Hepatocyte (in vitro differentiated cells): ENCODE measurements around the gene KLHL26. TPM values are rescaled to one million over a fixed set of nuclear protein-coding genes. Genes with fewer than 3 reads are reported as not detected.

ENCODE experiments used
- DNase-seq: peaks from one replicate; pipeline ENCODE4 v3.0.0-alpha.2; 2016; ENCODE audit warnings: low spot score
- H2AFZ ChIP-seq: fragments of 200-600 bp; sonication (generic); 2 replicates; pipeline ENCODE4 v1.6.0; 2016; ENCODE audit warnings: antibody characterized with exemption, mild to moderate bottlenecking
- H3K27ac ChIP-seq: fragments of 200-600 bp; sonication (generic); 2 replicates; pipeline ENCODE4 v1.5.1; 2016; ENCODE audit warnings: mild to moderate bottlenecking
- H3K27me3 ChIP-seq: fragments of 200-600 bp; sonication (generic); 2 replicates; pipeline ENCODE4 v1.6.1; 2016
- H3K36me3 ChIP-seq: fragments of 200-600 bp; sonication (generic); replicated peaks from 2 replicates; pipeline ENCODE4 v1.5.1; 2016; ENCODE audit warnings: low read depth; ENCODE audit not compliant: insufficient read depth
- H3K4me1 ChIP-seq: fragments of 200-600 bp; sonication (generic); 2 replicates; pipeline ENCODE4 v1.5.1; 2016; ENCODE audit warnings: mild to moderate bottlenecking, moderate library complexity; ENCODE audit not compliant: insufficient read depth
- H3K4me2 ChIP-seq: fragments of 200-600 bp; sonication (generic); 2 replicates; pipeline ENCODE4 v1.6.0; 2016
- H3K4me3 ChIP-seq: fragments of 200-600 bp; sonication (generic); 2 replicates; pipeline ENCODE4 v1.5.1; 2016; ENCODE audit warnings: mild to moderate bottlenecking
- H3K79me2 ChIP-seq: fragments of 200-600 bp; sonication (generic); 2 replicates; pipeline ENCODE4 v1.6.0; 2017; ENCODE audit warnings: mild to moderate bottlenecking
- H3K9me2 ChIP-seq: fragments of 200-600 bp; sonication (generic); replicated peaks from 2 replicates; pipeline ENCODE4 v1.6.0; 2017; ENCODE audit warnings: mild to moderate bottlenecking; ENCODE audit not compliant: insufficient read depth
- H3K9me3 ChIP-seq: fragments of 200-600 bp; sonication (generic); 2 replicates; pipeline ENCODE4 v1.5.1; 2016; ENCODE audit warnings: low read depth, mild to moderate bottlenecking
- H4K20me1 ChIP-seq: fragments of 200-600 bp; sonication (generic); 2 replicates; pipeline ENCODE4 v1.6.0; 2016; ENCODE audit warnings: mild to moderate bottlenecking; ENCODE audit not compliant: insufficient read depth, poor library complexity, severe bottlenecking
- CTCF ChIP-seq: fragments of 200-600 bp; sonication (generic); IDR thresholded peaks from 2 replicates; pipeline ENCODE4 v1.5.1; 2016; ENCODE audit warnings: antibody characterized with exemption, mild to moderate bottlenecking; ENCODE audit not compliant: poor library complexity
- EZH2 ChIP-seq: fragments of 200-600 bp; sonication (generic); IDR thresholded peaks from 2 replicates; pipeline ENCODE4 v1.6.1; 2016; ENCODE audit warnings: antibody characterized with exemption, mild to moderate bottlenecking, borderline replicate concordance
- EZH2phosphoT487 ChIP-seq: fragments of 200-600 bp; sonication (generic); IDR thresholded peaks from one replicate; pipeline ENCODE4 v1.6.1; 2018; ENCODE audit warnings: antibody characterized with exemption, mild to moderate bottlenecking, low read depth, moderate library complexity; ENCODE audit not compliant: unreplicated experiment, severe bottlenecking
- WGBS: methylation state at CpG from one replicate; pipeline ENCODE4 v1.1.6; 2016; ENCODE audit warnings: low lambda C conversion rate; ENCODE audit errors: missing lambda C conversion rate; 5-methylcytosine and 5-hydroxymethylcytosine counted together
- polyA plus RNA-seq: library from polyadenylated mRNA; unstranded; fragments of >200 nt; fragmentation: Nextera tagmentation; extraction: Ambion mirVana; gene quantifications from 2 replicates; pipeline ENCODE4 v1.2.1, GENCODE V29; 2016
- total RNA-seq: library from RNA; depleted of rRNA; stranded (reverse); fragments of >200 nt; gene quantifications from 2 replicates; pipeline ENCODE4 v1.2.3, GENCODE V29; 2014

KLHL26 gene
- total and polyA plus RNA-seq, 2 experiments from 2014 or later, result 5.0 to 7.6 TPM

- no peak for DNase-seq
- Histone ChIP-seq H4K20me1 (no peaks in the 10 kb centered on the region), H3K79me2 (no peaks in the 10 kb centered on the region), H3K4me2 (no peak overlapping the region), H3K4me3 (no peak overlapping the region), H3K4me1 (no peaks in the 10 kb centered on the region), H2AFZ (no peak overlapping the region), H3K27me3 (peaks cover 1% of the 10 kb centered on the region), H3K9me2 (no peaks in the 10 kb centered on the region), H3K9me3 (no peaks in the 10 kb centered on the region), H3K36me3 (no peaks in the 10 kb centered on the region), H3K27ac (no peak overlapping the region)
- WGBS, result 80% methylated on average over 7 of the region's 7 CpGs
- TF ChIP-seq EZH2 (no peak), CTCF (no peak)
Observed at GRCh38 chr19:18620902-18621301, 15.9 kb upstream of the KLHL26 start.

DNA sequence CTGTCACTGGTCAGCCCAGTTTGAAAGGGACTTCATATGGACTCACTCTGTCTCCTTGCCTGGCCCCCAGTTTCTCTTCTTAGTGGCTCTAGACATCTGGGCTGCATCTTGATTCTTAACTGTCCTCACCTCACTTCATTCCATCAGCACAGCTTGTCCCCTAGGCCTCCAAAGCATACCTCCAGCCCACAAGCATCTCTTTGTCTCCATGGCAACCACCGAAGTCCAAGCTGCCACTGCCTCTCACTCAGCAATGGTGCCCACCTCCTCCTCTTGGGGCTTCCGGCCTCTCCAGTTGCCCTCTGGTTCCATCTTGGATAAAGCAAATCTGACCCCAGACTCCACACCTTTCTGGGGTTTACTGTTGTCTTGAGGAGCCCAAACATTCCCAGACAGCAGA, 9.9 kb upstream of the KLHL26 start:
- Histone ChIP-seq H4K20me1 (no peaks in the 10 kb centered on the region), H3K4me2 (no peak overlapping the region), H2AFZ (no peak overlapping the region), H3K36me3 (no peaks in the 10 kb centered on the region), H3K27ac (no peak overlapping the region), H3K79me2 (no peaks in the 10 kb centered on the region), H3K4me3 (no peak overlapping the region), H3K9me3 (no peaks in the 10 kb centered on the region), H3K27me3 (no peaks in the 10 kb centered on the region), H3K4me1 (no peaks in the 10 kb centered on the region), H3K9me2 (no peaks in the 10 kb centered on the region)
- 54% methylated on average over 2 of the region's 2 CpGs for WGBS
- TF ChIP-seq EZH2phosphoT487 (no peak), CTCF (no peak), EZH2 (no peak)
- no peak for DNase-seq

DNA sequence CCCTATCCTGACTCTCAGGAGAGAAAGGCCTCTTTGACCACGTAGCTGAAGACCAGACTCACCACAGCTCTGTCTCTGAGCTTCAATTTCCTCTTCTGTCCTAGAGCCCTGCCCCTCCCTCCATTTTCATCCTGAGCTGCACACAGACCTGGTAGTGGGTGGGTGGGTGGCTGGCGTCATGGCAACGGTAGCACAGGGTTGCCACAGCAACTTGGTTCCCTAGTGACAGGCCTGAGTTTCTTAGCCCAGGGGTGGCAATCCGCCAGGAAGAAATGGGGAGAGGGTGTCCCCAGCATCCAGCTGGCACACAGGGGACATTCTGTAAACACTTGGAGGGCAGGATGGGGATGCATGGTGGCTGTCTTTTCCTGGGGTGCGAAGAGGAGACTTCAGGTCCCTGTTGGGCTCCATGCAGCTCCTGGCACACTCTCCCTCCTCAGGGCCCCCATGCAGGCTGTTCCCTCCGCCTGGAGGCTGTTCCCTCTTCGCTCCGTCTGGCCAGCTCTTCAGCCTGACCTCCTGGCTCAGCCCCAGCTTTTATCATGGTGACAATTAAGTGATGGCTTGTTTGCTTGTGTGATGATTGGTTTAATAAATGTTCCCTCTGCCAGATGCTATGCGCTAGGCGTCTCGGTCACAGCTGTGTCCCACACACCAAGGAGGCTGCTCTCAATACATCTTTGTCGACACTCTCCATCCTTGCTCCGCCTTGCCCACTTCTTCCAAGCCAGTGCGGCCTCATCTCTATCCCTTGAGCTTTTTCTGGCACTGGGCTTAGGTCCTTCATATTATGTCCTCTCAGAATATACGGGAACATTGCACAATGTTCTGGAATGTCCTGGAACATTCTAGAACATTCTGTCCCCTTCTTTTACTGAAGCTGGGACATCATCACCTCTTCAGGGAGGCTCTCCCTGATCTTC, 7.4 kb upstream of the KLHL26 start:
- H4K20me1 ChIP-seq, result no peaks in the 10 kb centered on the region
- WGBS, result 84% methylated on average over 15 of the region's 15 CpGs
- H3K36me3 ChIP-seq, result no peaks in the 10 kb centered on the region
- no peak overlapping the region for H3K4me2 ChIP-seq
- peak overlapping the region; percentile 27 for H3K27ac ChIP-seq
- no peaks in the 10 kb centered on the region for H3K4me1 ChIP-seq
- TF ChIP-seq CTCF (no peak), EZH2 (no peak), EZH2phosphoT487 (no peak)
- H3K4me3 ChIP-seq, result no peak overlapping the region
- no peaks in the 10 kb centered on the region for H3K9me2 ChIP-seq
- no peaks in the 10 kb centered on the region for H3K9me3 ChIP-seq
- no peaks in the 10 kb centered on the region for H3K79me2 ChIP-seq
- no peak for DNase-seq
- no peaks in the 10 kb centered on the region for H3K27me3 ChIP-seq
- H2AFZ ChIP-seq, result no peak overlapping the region
